ENCODE results near the gene OR5V1. TPM values are rescaled to one million over a fixed set of nuclear protein-coding genes. Genes with fewer than 3 reads are reported as not detected.

The OR5V1 gene
- not detected in 2 replicates for total RNA-seq (ENCODE audit: low replicate concordance)

GRCh38 chr6:29368765-29369164 is at the start of gene OR5V1:
OR5V1 (minus strand) TSS chr6:29368865; CDS start chr6:29356195, 12,670 bp downstream.
- no peak for TF ChIP-seq CTCF (IDR thresholded peaks at IDR 0.05; ENCODE audit: insufficient read depth, low read length)
- no peak within 1 kb of the TSS for H3K4me3 ChIP-seq (ENCODE audit: low read depth, low read length)
- DNase-seq (ENCODE audit: low read depth): no peak

DNA sequence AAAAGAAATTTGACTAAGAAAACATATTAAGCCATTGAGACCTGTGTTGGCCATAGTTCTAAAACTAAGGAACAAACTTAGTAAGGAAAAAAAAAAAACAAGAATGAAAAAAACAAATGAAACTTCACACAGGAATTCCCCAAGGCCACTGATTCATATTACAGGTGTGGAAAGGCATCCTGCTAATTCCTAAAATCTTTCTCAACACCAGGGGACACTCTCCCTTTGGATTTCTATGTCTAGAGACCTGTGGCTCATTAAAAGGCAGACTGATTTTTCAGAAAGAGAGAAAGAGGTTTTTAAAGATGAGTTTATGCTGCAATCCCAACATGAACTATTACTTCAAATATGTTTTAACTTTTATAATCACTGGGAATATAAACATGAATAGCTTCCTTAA is 45.9 kb upstream of the OR5V1 start, which contains the start of gene OR12D1:
Gene OR12D1 (plus strand): TSS at position 341 of the 400 bp plus-strand sequence.
- no peak for DNase-seq (ENCODE audit: low read depth)
- no peak within 1 kb of the TSS for H3K4me3 ChIP-seq (ENCODE audit: low read depth, low read length)
- no peak for TF ChIP-seq CTCF (IDR thresholded peaks at IDR 0.05; ENCODE audit: insufficient read depth, low read length)

- TF ChIP-seq CTCF (IDR thresholded peaks at IDR 0.05; ENCODE audit: insufficient read depth, low read length): no peak
- DNase-seq (ENCODE audit: low read depth): no peak
- no peak overlapping the region for H3K4me3 ChIP-seq (ENCODE audit: low read depth, low read length)
These were observed 35.1 kb upstream of the OR5V1 start for GRCh38 chr6:29403801-29404200.

GRCh38 chr6:29399525-29399924 is 30.9 kb upstream of the OR5V1 start:
- no peak for TF ChIP-seq CTCF (IDR thresholded peaks at IDR 0.05; ENCODE audit: insufficient read depth, low read length)
- DNase-seq (ENCODE audit: low read depth): no peak
- no peak overlapping the region for H3K4me3 ChIP-seq (ENCODE audit: low read depth, low read length)

DNA sequence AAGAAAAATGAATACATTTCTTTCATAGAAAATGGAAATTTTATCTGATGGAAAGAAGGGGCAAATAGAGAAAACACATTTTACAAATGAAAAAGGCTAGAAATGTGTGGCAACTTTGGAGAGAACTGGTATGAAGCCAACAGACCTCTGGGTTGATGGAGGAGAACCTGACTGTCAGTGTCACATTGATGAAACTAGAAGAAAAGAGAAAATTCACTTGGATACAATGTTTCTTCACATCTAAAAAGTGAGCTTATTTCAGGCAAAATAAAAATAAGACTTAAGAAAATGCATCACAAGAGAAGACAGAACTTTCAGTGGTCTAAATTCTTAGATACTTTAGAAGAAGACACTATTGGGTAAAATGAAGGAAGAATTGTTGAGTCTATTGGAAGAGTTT is 26.7 kb upstream of the OR5V1 start, which contains the start of gene OR12D2:
Gene OR12D2 (plus strand): TSS at position 301 of the 400 bp plus-strand sequence. CDS start 1,069 bp downstream, outside the sequence.
- no peak for DNase-seq (ENCODE audit: low read depth)
- TF ChIP-seq CTCF (IDR thresholded peaks at IDR 0.05; ENCODE audit: insufficient read depth, low read length): no peak
- no peak within 1 kb of the TSS for H3K4me3 ChIP-seq (ENCODE audit: low read depth, low read length)

DNA sequence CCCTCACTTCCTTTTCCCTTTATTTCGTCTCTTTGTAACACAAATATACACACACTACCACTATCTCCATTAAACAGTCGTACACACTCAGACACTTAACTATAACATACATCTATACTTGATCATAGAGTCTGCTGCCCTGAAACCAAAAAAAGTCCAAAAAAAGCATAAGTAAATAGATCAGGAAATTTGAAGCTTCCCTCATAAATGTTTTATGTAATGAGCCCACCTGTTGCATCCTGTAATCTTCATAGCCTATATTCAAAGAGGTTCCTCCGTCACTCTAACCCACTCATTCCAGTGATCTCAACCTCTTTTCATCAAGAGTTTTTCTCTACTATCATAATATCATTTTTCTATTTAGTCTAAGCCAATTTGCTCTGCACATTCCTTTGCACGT is 19.9 kb upstream of the OR5V1 start:
- DNase-seq (ENCODE audit: low read depth): no peak
- TF ChIP-seq CTCF (IDR thresholded peaks at IDR 0.05; ENCODE audit: insufficient read depth, low read length): no peak
- H3K4me3 ChIP-seq (ENCODE audit: low read depth, low read length): no peak overlapping the region

DNA sequence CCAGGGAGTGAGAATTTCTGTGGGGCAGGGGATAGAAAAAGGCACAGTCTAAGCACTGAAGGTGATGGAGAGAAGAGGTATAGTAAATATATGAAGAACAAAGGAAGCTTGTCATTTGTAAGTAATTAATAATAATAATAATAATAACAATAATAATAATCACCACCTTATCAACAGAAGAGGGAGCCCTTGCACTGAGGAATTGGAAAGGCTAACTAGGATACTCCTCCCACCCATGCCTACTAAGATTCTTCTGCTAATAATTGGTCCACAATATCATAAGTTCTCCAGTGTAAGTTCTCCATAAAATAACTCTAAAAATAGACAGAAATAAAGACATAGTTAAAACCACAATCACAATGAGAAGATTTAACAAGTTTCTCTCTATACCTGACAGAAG is 7.3 kb upstream of the OR5V1 start:
- H3K4me3 ChIP-seq (ENCODE audit: low read depth, low read length): no peak overlapping the region
- DNase-seq (ENCODE audit: low read depth): no peak
- no peak for TF ChIP-seq CTCF (IDR thresholded peaks at IDR 0.05; ENCODE audit: insufficient read depth, low read length)

All from fibroblast of the aortic adventitia (primary cell).